ENCODE measurements around the gene DAG1.

Gene DAG1

GRCh38 chr3:49465270-49466034 is 4.6 kb upstream of the DAG1 start:
- H3K4me1 ChIP-seq = peaks cover 8 to 21% (median 19%) of the 10 kb centered on the region in 10 experiments

GRCh38 chr3:49466085-49466484 is 4.0 kb upstream of the DAG1 start:
- Histone ChIP-seq H3K27me3 (no peaks in the 10 kb centered on the region), H3K9ac (peak overlapping the region in 1 of 11 experiments; percentile 32; a peak in 2 of 22 replicates), H3K9me3 (replicated peaks in 1 of 11) (no peaks in the 10 kb centered on the region), H4K20me1 (peaks cover 0 to 8% (median 3%) of the 10 kb centered on the region in 11 experiments; a peak in 10 of 22 replicates), H3K4me3 (no peak overlapping the region), H3K4me2 (peak overlapping the region in 5 of 11 experiments; percentile 10 to 29 (median 17); a peak in 2 of 22 replicates), H3K4me1 (peaks cover 10 to 26% (median 23%) of the 10 kb centered on the region in 10 experiments), H3K27ac (peak overlapping the region in 1 of 11 experiments; percentile 16; a peak in 1 of 22 replicates), H3K36me3 (no peaks in the 10 kb centered on the region)
- no peak for TF ChIP-seq Cebpa-rat (IDR thresholded peaks at IDR 0.05)

More at GRCh38 chr3:49465270-49466034, 4.6 kb upstream of the DAG1 start:
- no peaks in the 10 kb centered on the region for H3K36me3 ChIP-seq
- H3K9ac ChIP-seq = peak overlapping the region in 1 of 11 experiments; percentile 32; a peak in 2 of 22 replicates
- no peaks in the 10 kb centered on the region for H3K9me3 ChIP-seq (replicated peaks in 1 of 11)
- H3K27me3 ChIP-seq = no peaks in the 10 kb centered on the region
- peak overlapping the region in 1 of 11 experiments; percentile 16; a peak in 1 of 22 replicates for H3K27ac ChIP-seq
- peaks cover 0 to 1% (median 0%) of the 10 kb centered on the region in 11 experiments; a peak in 4 of 22 replicates for H4K20me1 ChIP-seq
- peak in 1 of 11 experiments; percentile 50; a peak in 1 of 22 replicates for TF ChIP-seq Cebpa-rat (IDR thresholded peaks at IDR 0.05)
- peak overlapping the region in 6 of 11 experiments; percentile 10 to 34 (median 22); a peak in 5 of 22 replicates for H3K4me2 ChIP-seq
- no peak overlapping the region for H3K4me3 ChIP-seq

GRCh38 chr3:49469037-49469935 is 781 bp upstream of the DAG1 start:
- peaks cover 7 to 38% (median 20%) of the 10 kb centered on the region in 11 experiments; a peak in 13 of 22 replicates for H4K20me1 ChIP-seq
- peaks cover 0 to 3% (median 0%) of the 10 kb centered on the region in 11 experiments; a peak in 2 of 22 replicates for H3K9me3 ChIP-seq (replicated peaks in 1 of 11)
- no peak for TF ChIP-seq Cebpa-rat (IDR thresholded peaks at IDR 0.05)
- H3K27ac ChIP-seq = peak overlapping the region; percentile 61 to 79 (median 75)
- H3K9ac ChIP-seq = peak overlapping the region; percentile 72 to 88 (median 80)
- peaks cover 0 to 16% (median 0%) of the 10 kb centered on the region in 11 experiments; a peak in 3 of 22 replicates for H3K36me3 ChIP-seq
- peaks cover 0 to 30% (median 0%) of the 10 kb centered on the region in 11 experiments; a peak in 5 of 22 replicates for H3K27me3 ChIP-seq
- H3K4me1 ChIP-seq = peaks cover 23 to 38% (median 34%) of the 10 kb centered on the region in 10 experiments
- peak overlapping the region; percentile 68 to 81 (median 76) for H3K4me3 ChIP-seq
- H3K4me2 ChIP-seq = peak overlapping the region; percentile 71 to 93 (median 90)

GRCh38 chr3:49470714-49471420 is 800 bp downstream of the DAG1 start:
- peak overlapping the region; percentile 38 to 80 (median 75); a peak in 21 of 22 replicates for H3K27ac ChIP-seq

GRCh38 chr3:49471856-49472495 is 1.9 kb downstream of the DAG1 start:
- Histone ChIP-seq H3K36me3 (peaks cover 0 to 39% (median 6%) of the 10 kb centered on the region in 11 experiments; a peak in 13 of 22 replicates), H3K27me3 (peaks cover 0 to 47% (median 0%) of the 10 kb centered on the region in 11 experiments; a peak in 5 of 22 replicates), H3K4me2 (peak overlapping the region; percentile 84 to 95 (median 89)), H3K9ac (peak overlapping the region in 5 of 11 experiments; percentile 6 to 88 (median 88); a peak in 8 of 22 replicates), H3K4me3 (peak overlapping the region in 2 of 10 experiments; percentile 70 to 79; a peak in 3 of 20 replicates), H4K20me1 (peaks cover 18 to 62% (median 29%) of the 10 kb centered on the region in 11 experiments; a peak in 17 of 22 replicates), H3K27ac (no peak overlapping the region), H3K4me1 (peaks cover 32 to 39% (median 37%) of the 10 kb centered on the region in 10 experiments), H3K9me3 (replicated peaks in 1 of 11) (peaks cover 0 to 6% (median 0%) of the 10 kb centered on the region in 11 experiments; a peak in 2 of 22 replicates)
- no peak for TF ChIP-seq Cebpa-rat (IDR thresholded peaks at IDR 0.05)

More at GRCh38 chr3:49470714-49471420, 800 bp downstream of the DAG1 start:
- peak overlapping the region; percentile 68 to 81 (median 76) for H3K4me3 ChIP-seq
- H3K27me3 ChIP-seq = peaks cover 0 to 46% (median 0%) of the 10 kb centered on the region in 11 experiments; a peak in 5 of 22 replicates
- H3K4me1 ChIP-seq = peaks cover 23 to 32% (median 28%) of the 10 kb centered on the region in 10 experiments
- no peak for TF ChIP-seq Cebpa-rat (IDR thresholded peaks at IDR 0.05)
- peaks cover 0 to 28% (median 5%) of the 10 kb centered on the region in 11 experiments; a peak in 5 of 22 replicates for H3K36me3 ChIP-seq
- peaks cover 12 to 53% (median 21%) of the 10 kb centered on the region in 11 experiments; a peak in 16 of 22 replicates for H4K20me1 ChIP-seq
- peak overlapping the region; percentile 72 to 88 (median 78) for H3K9ac ChIP-seq
- H3K9me3 ChIP-seq (replicated peaks in 1 of 11) = peaks cover 0 to 6% (median 0%) of the 10 kb centered on the region in 11 experiments; a peak in 2 of 22 replicates
- H3K4me2 ChIP-seq = peak overlapping the region; percentile 84 to 95 (median 89)

GRCh38 chr3:49476563-49476962 is 6.5 kb downstream of the DAG1 start:
- H3K9me3 ChIP-seq (replicated peaks in 1 of 11) = peaks cover 0 to 6% (median 0%) of the 10 kb centered on the region in 11 experiments; a peak in 2 of 22 replicates
- H3K4me1 ChIP-seq = peaks cover 16 to 24% (median 21%) of the 10 kb centered on the region in 10 experiments
- H3K9ac ChIP-seq = no peak overlapping the region
- H3K27ac ChIP-seq = no peak overlapping the region
- H4K20me1 ChIP-seq = peaks cover 17 to 96% (median 33%) of the 10 kb centered on the region in 11 experiments; a peak in 18 of 22 replicates
- peaks cover 0 to 88% (median 0%) of the 10 kb centered on the region in 11 experiments; a peak in 8 of 22 replicates for H3K27me3 ChIP-seq
- H3K36me3 ChIP-seq = peaks cover 11 to 69% (median 35%) of the 10 kb centered on the region in 11 experiments; a peak in 19 of 22 replicates
- TF ChIP-seq Cebpa-rat (IDR thresholded peaks at IDR 0.05) = no peak
- H3K4me2 ChIP-seq = peak overlapping the region; percentile 3 to 87 (median 54); a peak in 20 of 22 replicates
- H3K4me3 ChIP-seq = no peak overlapping the region

GRCh38 chr3:49482766-49483165 is 12.7 kb downstream of the DAG1 start:
- Histone ChIP-seq H3K4me3 (no peak overlapping the region), H3K9ac (no peak overlapping the region), H3K36me3 (peaks cover 4 to 31% (median 23%) of the 10 kb centered on the region in 11 experiments; a peak in 19 of 22 replicates), H3K27ac (no peak overlapping the region), H3K9me3 (replicated peaks in 1 of 11) (no peaks in the 10 kb centered on the region), H3K27me3 (peaks cover 0 to 72% (median 0%) of the 10 kb centered on the region in 11 experiments; a peak in 8 of 22 replicates), H3K4me1 (peaks cover 0 to 6% (median 0%) of the 10 kb centered on the region in 10 experiments; a peak in 2 of 20 replicates), H4K20me1 (peaks cover 0 to 94% (median 36%) of the 10 kb centered on the region in 11 experiments; a peak in 16 of 22 replicates), H3K4me2 (no peak overlapping the region)
- TF ChIP-seq Cebpa-rat (IDR thresholded peaks at IDR 0.05) = no peak

Data from BLaER1 treated with 17β-estradiol and CSF1 and Interleukin-3, amounts not matched to agents 10 nM and 100 nM (cell line).